ENCODE measurements around the gene INTS1. TPM values are rescaled to one million over a fixed set of nuclear protein-coding genes. Genes with fewer than 3 reads are reported as not detected.

The INTS1 gene
- polyA plus RNA-seq, 5 donors: 38.0 to 68.0 (median 51.8) TPM

GRCh38 chr7:1434165-1434718 is 69.9 kb downstream of the INTS1 start:
- DNase-seq: no peak

GRCh38 chr7:1433128-1433920 is 70.9 kb downstream of the INTS1 start:
- no peak for DNase-seq

GRCh38 chr7:1432411-1433082 is 71.6 kb downstream of the INTS1 start:
- peak; percentile 34 to 48 for DNase-seq

- no peak for DNase-seq
Observed at GRCh38 chr7:1431634-1432380, 72.4 kb downstream of the INTS1 start.

- no peak for DNase-seq
Observed at GRCh38 chr7:1431226-1431625, 73.0 kb downstream of the INTS1 start.

GRCh38 chr7:1430056-1430845 is 73.9 kb downstream of the INTS1 start:
- no peak for DNase-seq

- no peak for DNase-seq
Observed at GRCh38 chr7:1428941-1429501, 75.2 kb downstream of the INTS1 start.

- DNase-seq: no peak
Observed at GRCh38 chr7:1427064-1427657, 77.0 kb downstream of the INTS1 start.

- DNase-seq: no peak
Observed at GRCh38 chr7:1426474-1426873, 77.7 kb downstream of the INTS1 start.

- no peak for DNase-seq
Observed at GRCh38 chr7:1425292-1426136, 78.7 kb downstream of the INTS1 start.

GRCh38 chr7:1424041-1424440 is 80.1 kb downstream of the INTS1 start:
- DNase-seq: no peak

- DNase-seq: no peak
Observed at GRCh38 chr7:1423264-1423811, 80.9 kb downstream of the INTS1 start.

GRCh38 chr7:1422512-1423263 is 81.5 kb downstream of the INTS1 start:
- peak in 1 of 2 donors; percentile 14 for DNase-seq

GRCh38 chr7:1421946-1422345 is 82.2 kb downstream of the INTS1 start:
- no peak for DNase-seq

- DNase-seq: no peak
Observed at GRCh38 chr7:1421020-1421790, 83.0 kb downstream of the INTS1 start.
